ENCODE data around the gene FBXO22.
A peak's percentile ranks its signal among the peaks of the same experiment; 100 is the strongest.
"Not testable (repeated sequence)": the region's sequence is repeated elsewhere in the genome, so short reads cannot be mapped to it uniquely, and the experiment has no call there.

The FBXO22 gene

DNA sequence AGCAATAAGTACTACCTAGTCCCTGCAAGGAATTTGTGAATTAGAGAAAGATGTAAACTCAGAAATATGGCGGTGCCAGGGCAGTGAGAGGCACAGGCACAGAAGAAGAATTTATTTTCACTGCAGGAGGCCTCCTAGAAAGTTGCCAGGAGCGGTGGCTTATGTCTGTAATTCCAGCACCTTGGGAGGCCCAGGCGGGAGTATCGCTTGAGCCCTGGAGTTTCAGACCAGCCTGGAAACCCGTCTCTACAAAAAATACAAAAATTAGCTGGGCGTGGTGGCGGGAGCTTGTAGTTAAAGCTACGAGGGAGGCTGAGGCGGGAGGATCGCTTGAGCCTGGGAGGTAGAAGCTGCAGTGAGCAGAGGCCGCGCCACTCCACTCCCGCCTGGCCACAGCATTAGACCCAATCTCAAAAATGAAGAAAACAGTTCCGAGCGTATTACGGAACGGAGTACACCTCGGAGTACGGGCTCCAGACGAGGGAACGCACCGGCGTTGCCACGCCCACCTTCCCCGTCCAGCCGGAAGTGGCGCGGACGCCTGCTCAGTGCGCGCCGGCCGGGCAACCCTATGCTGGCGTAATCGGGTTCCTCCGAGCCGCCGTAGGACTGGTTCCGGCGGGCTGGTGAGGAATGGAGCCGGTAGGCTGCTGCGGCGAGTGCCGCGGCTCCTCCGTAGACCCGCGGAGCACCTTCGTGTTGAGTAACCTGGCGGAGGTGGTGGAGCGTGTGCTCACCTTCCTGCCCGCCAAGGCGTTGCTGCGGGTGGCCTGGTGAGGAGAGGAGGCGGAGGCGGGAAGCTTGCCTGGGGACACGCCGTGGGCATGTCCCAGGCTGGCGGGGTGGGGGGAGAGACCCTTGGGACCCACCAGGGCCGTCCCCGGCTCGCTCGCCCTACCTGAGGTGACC is at the start of gene FBXO22:
FBXO22 (plus strand) TSS at position 548 of the 909 bp plus-strand sequence; CDS start at position 634, 86 bp downstream.
- Mint-ChIP-seq H3K4me1 (ENCODE audit: low read depth) (peaks cover 32% of the 10 kb centered on the region), H3K4me3 (peak within 1 kb of the TSS; percentile 95), H3K36me3 (ENCODE audit: low read depth) (peaks cover 16% of the 10 kb centered on the region), H3K27ac (peak within 1 kb of the TSS; percentile 95), H3K9me3 (no peaks in the 10 kb centered on the region), H3K27me3 (ENCODE audit: low read depth) (no peaks in the 10 kb centered on the region)

GRCh38 chr15:75857886-75858285 is 45.8 kb upstream of the FBXO22 start:
- no peak overlapping the region for H3K4me3 Mint-ChIP-seq
- H3K9me3 Mint-ChIP-seq = no peaks in the 10 kb centered on the region
- no peak overlapping the region for H3K27ac Mint-ChIP-seq
- H3K27me3 Mint-ChIP-seq (ENCODE audit: low read depth) = no peaks in the 10 kb centered on the region
- peaks cover 21% of the 10 kb centered on the region for H3K4me1 Mint-ChIP-seq (ENCODE audit: low read depth)
- H3K36me3 Mint-ChIP-seq (ENCODE audit: low read depth) = peaks cover 36% of the 10 kb centered on the region

- Mint-ChIP-seq H3K27me3 (ENCODE audit: low read depth) (no peaks in the 10 kb centered on the region), H3K9me3 (no peaks in the 10 kb centered on the region), H3K4me1 (ENCODE audit: low read depth) (peaks cover 29% of the 10 kb centered on the region), H3K4me3 (no peak overlapping the region), H3K27ac (no peak overlapping the region), H3K36me3 (ENCODE audit: low read depth) (peaks cover 39% of the 10 kb centered on the region)
Measured at GRCh38 chr15:75861750-75862402, 41.8 kb upstream of the FBXO22 start.

- Mint-ChIP-seq H3K27me3 (ENCODE audit: low read depth) (no peaks in the 10 kb centered on the region), H3K9me3 (no peaks in the 10 kb centered on the region), H3K4me1 (ENCODE audit: low read depth) (peaks cover 35% of the 10 kb centered on the region), H3K4me3 (no peak overlapping the region), H3K27ac (no peak overlapping the region), H3K36me3 (ENCODE audit: low read depth) (peaks cover 37% of the 10 kb centered on the region)
Measured at GRCh38 chr15:75862796-75863195, 40.9 kb upstream of the FBXO22 start.

GRCh38 chr15:75864213-75865059 is 39.2 kb upstream of the FBXO22 start:
- no peaks in the 10 kb centered on the region for H3K27me3 Mint-ChIP-seq (ENCODE audit: low read depth)
- peaks cover 26% of the 10 kb centered on the region for H3K4me1 Mint-ChIP-seq (ENCODE audit: low read depth)
- H3K27ac Mint-ChIP-seq = no peak overlapping the region
- H3K4me3 Mint-ChIP-seq = no peak overlapping the region
- peaks cover 31% of the 10 kb centered on the region for H3K36me3 Mint-ChIP-seq (ENCODE audit: low read depth)
- H3K9me3 Mint-ChIP-seq = no peaks in the 10 kb centered on the region

DNA sequence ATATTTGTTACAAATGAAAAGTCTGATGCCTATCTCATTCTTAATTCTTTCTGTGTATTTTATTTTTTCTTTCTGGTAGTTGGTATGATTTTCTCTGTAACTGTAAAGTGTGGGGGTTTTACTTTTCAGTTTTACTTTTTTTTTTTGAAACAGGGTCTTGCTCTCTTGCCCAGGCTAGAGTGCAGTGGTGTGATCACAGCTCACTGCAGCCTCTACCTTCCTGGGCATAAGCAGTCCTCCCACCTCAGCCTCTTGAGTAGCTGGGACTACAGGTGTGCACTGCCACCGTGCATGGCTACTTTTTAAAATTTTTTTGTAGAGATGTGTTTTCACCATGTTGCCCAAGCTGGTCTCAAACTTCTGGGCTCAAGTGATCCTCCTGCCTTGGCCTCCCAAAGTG is 37.6 kb upstream of the FBXO22 start:
- H3K36me3 Mint-ChIP-seq (ENCODE audit: low read depth) = peaks cover 29% of the 10 kb centered on the region
- H3K27me3 Mint-ChIP-seq (ENCODE audit: low read depth) = not testable (repeated sequence)

GRCh38 chr15:75866916-75867315 is 36.8 kb upstream of the FBXO22 start:
- Mint-ChIP-seq H3K4me1 (ENCODE audit: low read depth) (peaks cover 25% of the 10 kb centered on the region), H3K9me3 (no peaks in the 10 kb centered on the region), H3K36me3 (ENCODE audit: low read depth) (peaks cover 27% of the 10 kb centered on the region), H3K27ac (no peak overlapping the region), H3K4me3 (no peak overlapping the region), H3K27me3 (ENCODE audit: low read depth) (no peaks in the 10 kb centered on the region)

More for the DNA sequence above, 37.6 kb upstream of the FBXO22 start:
- H3K4me1 Mint-ChIP-seq (ENCODE audit: low read depth) = peaks cover 23% of the 10 kb centered on the region
- H3K9me3 Mint-ChIP-seq, H3K4me3 Mint-ChIP-seq, H3K27ac Mint-ChIP-seq: not testable (repeated sequence)

- Mint-ChIP-seq H3K4me1 (ENCODE audit: low read depth) (peaks cover 25% of the 10 kb centered on the region), H3K27me3 (ENCODE audit: low read depth) (no peaks in the 10 kb centered on the region), H3K36me3 (ENCODE audit: low read depth) (peaks cover 22% of the 10 kb centered on the region), H3K27ac (no peak overlapping the region), H3K4me3 (no peak overlapping the region), H3K9me3 (no peaks in the 10 kb centered on the region)
Measured at GRCh38 chr15:75867449-75867848, 36.2 kb upstream of the FBXO22 start.

GRCh38 chr15:75868019-75868418 is 35.7 kb upstream of the FBXO22 start:
- H3K4me1 Mint-ChIP-seq (ENCODE audit: low read depth) = peaks cover 23% of the 10 kb centered on the region
- no peaks in the 10 kb centered on the region for H3K27me3 Mint-ChIP-seq (ENCODE audit: low read depth)
- H3K9me3 Mint-ChIP-seq = no peaks in the 10 kb centered on the region
- no peak overlapping the region for H3K27ac Mint-ChIP-seq
- peaks cover 19% of the 10 kb centered on the region for H3K36me3 Mint-ChIP-seq (ENCODE audit: low read depth)
- no peak overlapping the region for H3K4me3 Mint-ChIP-seq

DNA sequence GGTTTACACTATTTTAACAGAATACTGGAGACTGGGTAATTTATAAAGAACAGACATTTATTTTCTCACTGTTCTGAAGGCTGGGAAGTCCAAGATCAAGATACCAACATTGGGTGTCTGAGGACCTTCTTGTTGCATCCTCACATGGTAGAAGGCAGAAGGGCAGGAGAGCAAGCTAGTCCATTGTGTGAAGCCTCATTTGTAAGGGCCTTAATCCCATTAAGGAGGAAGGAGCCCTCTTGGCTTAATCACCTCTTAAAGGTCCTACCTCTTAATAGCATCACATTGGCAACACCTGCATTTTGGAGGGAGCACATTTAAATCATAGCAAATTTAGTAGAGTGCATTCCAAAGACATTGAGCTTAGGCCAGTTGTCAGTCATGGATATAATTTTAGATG is 34.2 kb upstream of the FBXO22 start:
- Mint-ChIP-seq H3K27ac (no peak overlapping the region), H3K36me3 (ENCODE audit: low read depth) (peaks cover 26% of the 10 kb centered on the region), H3K4me3 (no peak overlapping the region), H3K27me3 (ENCODE audit: low read depth) (no peaks in the 10 kb centered on the region), H3K4me1 (ENCODE audit: low read depth) (peaks cover 22% of the 10 kb centered on the region), H3K9me3 (no peaks in the 10 kb centered on the region)

DNA sequence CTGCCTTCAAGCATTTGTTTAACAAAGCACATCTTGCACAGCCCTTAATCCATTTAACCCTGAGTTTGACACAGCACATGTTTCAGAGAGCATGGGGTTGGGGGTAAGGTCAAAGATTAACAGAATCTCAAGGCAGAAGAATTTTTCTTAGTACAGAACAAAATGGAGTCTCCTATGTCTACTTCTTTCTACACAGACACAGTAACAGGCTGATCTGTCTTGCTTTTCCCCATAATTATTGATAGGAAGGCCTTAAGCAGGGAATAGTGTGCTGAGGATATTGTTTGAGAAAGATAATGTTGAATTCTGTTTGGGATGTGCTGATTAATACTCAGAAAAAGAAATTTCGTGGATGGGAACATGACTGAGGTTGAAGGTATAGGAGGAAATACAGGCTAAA is 32.1 kb upstream of the FBXO22 start:
- not testable (repeated sequence) for H3K27ac Mint-ChIP-seq; H3K9me3 Mint-ChIP-seq; H3K27me3 Mint-ChIP-seq (ENCODE audit: low read depth); H3K4me3 Mint-ChIP-seq
- Mint-ChIP-seq H3K36me3 (ENCODE audit: low read depth) (peaks cover 32% of the 10 kb centered on the region), H3K4me1 (ENCODE audit: low read depth) (peaks cover 15% of the 10 kb centered on the region)

GRCh38 chr15:75872403-75872990 is 31.2 kb upstream of the FBXO22 start:
- no peaks in the 10 kb centered on the region for H3K9me3 Mint-ChIP-seq
- H3K36me3 Mint-ChIP-seq (ENCODE audit: low read depth) = peaks cover 33% of the 10 kb centered on the region
- H3K27me3 Mint-ChIP-seq (ENCODE audit: low read depth) = no peaks in the 10 kb centered on the region
- no peak overlapping the region for H3K4me3 Mint-ChIP-seq
- H3K4me1 Mint-ChIP-seq (ENCODE audit: low read depth) = peaks cover 7% of the 10 kb centered on the region
- H3K27ac Mint-ChIP-seq = no peak overlapping the region

- Mint-ChIP-seq H3K27ac (no peak overlapping the region), H3K27me3 (ENCODE audit: low read depth) (no peaks in the 10 kb centered on the region), H3K9me3 (no peaks in the 10 kb centered on the region), H3K4me1 (ENCODE audit: low read depth) (peaks cover 2% of the 10 kb centered on the region), H3K36me3 (ENCODE audit: low read depth) (peaks cover 28% of the 10 kb centered on the region), H3K4me3 (no peak overlapping the region)
Measured at GRCh38 chr15:75884041-75884440, 19.6 kb upstream of the FBXO22 start.

DNA sequence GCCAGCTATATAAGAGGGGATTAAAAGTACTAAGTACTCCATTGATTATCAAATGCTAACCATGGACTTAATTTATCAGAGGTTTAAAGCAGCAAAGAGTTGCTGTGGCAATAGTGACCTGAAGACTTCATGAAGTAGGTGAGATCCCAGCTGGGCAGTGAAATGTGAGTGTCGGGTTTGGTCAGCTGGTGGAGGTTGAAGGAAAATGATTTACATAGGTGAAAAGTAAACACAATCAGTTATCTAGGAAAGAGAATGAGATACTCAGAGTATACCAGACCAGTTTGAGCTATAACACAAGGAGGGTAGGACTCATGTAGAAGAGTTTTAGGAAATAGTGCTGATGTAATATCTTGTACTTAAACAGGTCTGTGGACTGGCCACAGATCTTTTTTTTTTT is 16.5 kb upstream of the FBXO22 start:
- Mint-ChIP-seq H3K4me1 (ENCODE audit: low read depth) (peaks cover 19% of the 10 kb centered on the region), H3K36me3 (ENCODE audit: low read depth) (peaks cover 28% of the 10 kb centered on the region), H3K9me3 (no peaks in the 10 kb centered on the region), H3K27ac (no peak overlapping the region), H3K27me3 (ENCODE audit: low read depth) (no peaks in the 10 kb centered on the region), H3K4me3 (no peak overlapping the region)
